HCT116 (cell line): ENCODE data around the gene FATE1.

Experiments used
- CTCF ChIP-seq, 3 experiments: fragments of 200-600 bp in 1 of 3; sonication (generic) in 1 of 3; IDR thresholded peaks in 2 of 3; conservative IDR thresholded peaks in 1 of 3; 2 replicates each; pipeline ENCODE4 v1.5.1; 2012 to 2017; ENCODE audit warnings: low read depth in 2 of 3, low read length in 2 of 3, antibody characterized with exemption in 1 of 3, borderline replicate concordance in 1 of 3, control low read depth in 1 of 3, mild to moderate bottlenecking in 1 of 3, mixed read lengths in 1 of 3, mixed run types in 1 of 3, moderate library complexity in 1 of 3; ENCODE audit not compliant: insufficient read depth in 1 of 3
- EZH2 ChIP-seq: fragments of 200-600 bp; sonication (generic); IDR thresholded peaks from 2 replicates; pipeline ENCODE4 v1.6.1; 2017; ENCODE audit warnings: antibody characterized with exemption, mixed run types
- EZH2phosphoT487 ChIP-seq: fragments of 200-600 bp; IDR thresholded peaks from 2 replicates; pipeline ENCODE4 v1.6.1; 2018; ENCODE audit warnings: antibody characterized with exemption, borderline replicate concordance
- FOSL1 ChIP-seq: IDR thresholded peaks from 2 replicates; pipeline ENCODE4 v1.6.1; 2012; ENCODE audit warnings: low read depth
- MAX ChIP-seq: IDR thresholded peaks from 2 replicates; pipeline ENCODE4 v1.6.1; 2012
- POLR2A ChIP-seq: IDR thresholded peaks from 2 replicates; pipeline ENCODE4 v1.7.0; 2011; ENCODE audit warnings: borderline replicate concordance; ENCODE audit not compliant: insufficient read depth, insufficient read length; ENCODE audit errors: extremely low read depth
- POLR2AphosphoS5 ChIP-seq: IDR thresholded peaks from 2 replicates; pipeline ENCODE4 v1.6.1; 2011; ENCODE audit warnings: mild to moderate bottlenecking, low read depth, low read length, moderate library complexity
- SIN3A ChIP-seq: IDR thresholded peaks from 2 replicates; pipeline ENCODE4 v1.6.1; 2012; ENCODE audit warnings: low read depth
- SP1 ChIP-seq: IDR thresholded peaks from 2 replicates; pipeline ENCODE4 v1.6.1; 2012; ENCODE audit warnings: low read depth
- SRF ChIP-seq: IDR thresholded peaks from 2 replicates; pipeline ENCODE4 v1.6.1; 2012; ENCODE audit warnings: low read depth
- TCF7L2 ChIP-seq: IDR thresholded peaks from 2 replicates; pipeline ENCODE4 v1.7.0; 2011; ENCODE audit warnings: borderline replicate concordance, inconsistent platforms; ENCODE audit not compliant: insufficient read depth, insufficient read length; ENCODE audit errors: extremely low read depth
- YY1 ChIP-seq: IDR thresholded peaks from 2 replicates; pipeline ENCODE4 v1.6.1; 2011; ENCODE audit warnings: low read length, low read depth, moderate library complexity, mild to moderate bottlenecking; ENCODE audit not compliant: insufficient replicate concordance; ENCODE audit errors: extremely low read depth
- ZFX ChIP-seq: fragments of 450-650 bp; IDR thresholded peaks from 2 replicates; pipeline ENCODE4 v1.6.1; 2017
- TF ChIP-seq, protein P1 (sequence below): IDR thresholded peaks from 2 replicates; pipeline ENCODE4 v1.6.1; 2012; ENCODE audit warnings: low read depth

- TF ChIP-seq CTCF (IDR thresholded peaks at IDR 0.05 in 2 of 3, conservative IDR thresholded peaks at IDR 0.05 in 1 of 3; ENCODE audit: borderline replicate concordance in 1 of 3, insufficient read depth in 1 of 3, low read depth in 2 of 3, low read length in 2 of 3) (no peak), POLR2AphosphoS5 (no peak), EZH2phosphoT487 (no peak), SIN3A (no peak), ZFX (no peak), FOSL1 (no peak), MAX (no peak), EZH2 (no peak), YY1 (no peak), POLR2A (no peak), TCF7L2 (no peak), SRF (no peak), SP1 (no peak)
- TF ChIP-seq, protein P1, sequence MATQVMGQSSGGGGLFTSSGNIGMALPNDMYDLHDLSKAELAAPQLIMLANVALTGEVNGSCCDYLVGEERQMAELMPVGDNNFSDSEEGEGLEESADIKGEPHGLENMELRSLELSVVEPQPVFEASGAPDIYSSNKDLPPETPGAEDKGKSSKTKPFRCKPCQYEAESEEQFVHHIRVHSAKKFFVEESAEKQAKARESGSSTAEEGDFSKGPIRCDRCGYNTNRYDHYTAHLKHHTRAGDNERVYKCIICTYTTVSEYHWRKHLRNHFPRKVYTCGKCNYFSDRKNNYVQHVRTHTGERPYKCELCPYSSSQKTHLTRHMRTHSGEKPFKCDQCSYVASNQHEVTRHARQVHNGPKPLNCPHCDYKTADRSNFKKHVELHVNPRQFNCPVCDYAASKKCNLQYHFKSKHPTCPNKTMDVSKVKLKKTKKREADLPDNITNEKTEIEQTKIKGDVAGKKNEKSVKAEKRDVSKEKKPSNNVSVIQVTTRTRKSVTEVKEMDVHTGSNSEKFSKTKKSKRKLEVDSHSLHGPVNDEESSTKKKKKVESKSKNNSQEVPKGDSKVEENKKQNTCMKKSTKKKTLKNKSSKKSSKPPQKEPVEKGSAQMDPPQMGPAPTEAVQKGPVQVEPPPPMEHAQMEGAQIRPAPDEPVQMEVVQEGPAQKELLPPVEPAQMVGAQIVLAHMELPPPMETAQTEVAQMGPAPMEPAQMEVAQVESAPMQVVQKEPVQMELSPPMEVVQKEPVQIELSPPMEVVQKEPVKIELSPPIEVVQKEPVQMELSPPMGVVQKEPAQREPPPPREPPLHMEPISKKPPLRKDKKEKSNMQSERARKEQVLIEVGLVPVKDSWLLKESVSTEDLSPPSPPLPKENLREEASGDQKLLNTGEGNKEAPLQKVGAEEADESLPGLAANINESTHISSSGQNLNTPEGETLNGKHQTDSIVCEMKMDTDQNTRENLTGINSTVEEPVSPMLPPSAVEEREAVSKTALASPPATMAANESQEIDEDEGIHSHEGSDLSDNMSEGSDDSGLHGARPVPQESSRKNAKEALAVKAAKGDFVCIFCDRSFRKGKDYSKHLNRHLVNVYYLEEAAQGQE, result no peak
Observed at GRCh38 chrX:151710457-151710856, 5.4 kb upstream of the FATE1 start.
